HG03469 (cell line): ENCODE results near the gene TGIF2.
"Not testable (repeated sequence)": the region's sequence is repeated elsewhere in the genome, so short reads cannot be mapped to it uniquely, and the experiment has no call there.

Experiments
- ATAC-seq: cut with Tn5 transposase; IDR thresholded peaks from one replicate; pipeline ENCODE4 v1.9.1; 2021; ENCODE audit warnings: mild to moderate bottlenecking, moderate library complexity, moderate number of reproducible peaks; ENCODE audit not compliant: unreplicated experiment

TGIF2 gene

DNA sequence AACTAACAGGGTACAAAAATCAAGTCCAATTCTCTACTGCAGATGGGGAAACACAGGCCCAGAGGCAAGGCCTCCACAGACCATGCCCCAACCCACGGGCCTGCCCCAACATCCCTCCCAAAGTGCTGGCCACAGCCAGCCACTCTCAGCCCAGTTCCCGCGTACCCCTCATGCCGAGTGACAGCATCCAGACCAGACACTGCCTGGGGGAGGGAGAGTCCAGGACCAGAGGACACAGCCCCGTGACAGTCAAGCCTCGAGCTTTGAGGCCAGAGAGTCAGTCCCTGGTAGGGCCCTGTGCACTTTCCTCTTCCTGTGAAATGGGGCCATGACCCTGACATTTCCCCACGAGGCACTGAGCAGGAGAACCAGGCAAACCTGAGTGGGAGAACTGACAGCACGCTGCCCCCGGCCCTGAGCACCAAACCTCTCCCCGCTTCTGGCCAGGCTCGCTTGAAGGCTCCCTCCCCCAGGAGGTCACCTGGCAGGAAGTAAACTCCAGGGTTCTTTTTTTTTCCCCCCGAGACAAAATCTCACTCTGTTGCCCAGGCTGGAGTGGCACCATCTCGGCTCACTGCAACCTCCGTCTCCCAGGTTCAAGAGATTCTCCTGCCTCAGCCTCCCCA lies 27.2 kb upstream of the TGIF2 start:
- ATAC-seq = no peak

DNA sequence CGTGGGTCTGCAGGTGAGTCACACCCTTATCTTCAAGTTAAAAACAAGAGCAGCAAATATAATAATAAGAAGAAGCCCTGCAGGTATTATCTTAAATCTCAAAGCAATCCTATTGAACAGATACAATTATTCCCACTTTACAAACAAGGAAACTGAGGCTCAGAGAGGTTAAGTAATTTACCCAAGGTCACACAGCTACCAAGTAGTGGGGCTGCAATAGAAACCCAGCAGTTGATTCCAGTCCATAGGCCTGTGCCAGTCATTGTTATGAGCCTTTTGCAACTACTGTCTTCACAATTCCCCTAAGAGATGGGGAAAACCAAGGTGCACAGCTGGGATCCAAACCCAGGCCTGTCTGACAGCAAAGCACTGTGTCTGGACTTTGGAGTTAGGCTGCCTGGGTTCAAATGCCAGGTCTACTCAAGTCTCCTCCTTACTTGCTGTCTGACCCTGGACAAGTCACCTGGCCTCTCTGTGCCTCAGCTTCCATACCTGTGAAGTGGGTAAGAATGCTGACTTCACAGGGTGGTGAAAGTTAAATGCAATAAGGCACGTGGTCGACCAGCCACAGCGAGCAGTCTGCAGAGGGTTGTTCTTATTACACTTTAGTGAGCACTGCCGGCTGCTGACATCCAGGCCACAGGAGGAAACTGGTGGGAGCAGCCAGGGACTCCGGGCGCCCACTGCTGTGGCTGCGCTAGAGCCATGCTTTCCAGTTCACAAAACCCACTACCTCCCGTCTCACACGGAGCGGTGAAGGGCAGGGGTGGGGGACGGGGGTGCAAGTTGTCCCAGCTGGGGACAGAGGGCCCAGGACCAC lies 26.0 kb upstream of the TGIF2 start:
- ATAC-seq = no peak

DNA sequence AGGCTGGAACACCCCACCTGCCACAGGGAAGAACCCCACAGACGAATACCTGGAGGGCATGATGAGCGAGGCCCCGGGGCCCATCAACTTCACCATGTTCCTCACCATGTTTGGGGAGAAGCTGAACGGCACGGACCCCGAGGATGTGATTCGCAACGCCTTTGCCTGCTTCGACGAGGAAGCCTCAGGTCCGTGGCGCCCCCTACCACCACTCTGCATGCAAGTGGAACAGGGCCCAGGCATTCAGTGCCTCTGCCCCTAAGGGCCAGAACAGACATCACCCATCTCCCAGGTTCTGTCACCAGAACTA lies 25.4 kb upstream of the TGIF2 start:
- ATAC-seq = no peak

DNA sequence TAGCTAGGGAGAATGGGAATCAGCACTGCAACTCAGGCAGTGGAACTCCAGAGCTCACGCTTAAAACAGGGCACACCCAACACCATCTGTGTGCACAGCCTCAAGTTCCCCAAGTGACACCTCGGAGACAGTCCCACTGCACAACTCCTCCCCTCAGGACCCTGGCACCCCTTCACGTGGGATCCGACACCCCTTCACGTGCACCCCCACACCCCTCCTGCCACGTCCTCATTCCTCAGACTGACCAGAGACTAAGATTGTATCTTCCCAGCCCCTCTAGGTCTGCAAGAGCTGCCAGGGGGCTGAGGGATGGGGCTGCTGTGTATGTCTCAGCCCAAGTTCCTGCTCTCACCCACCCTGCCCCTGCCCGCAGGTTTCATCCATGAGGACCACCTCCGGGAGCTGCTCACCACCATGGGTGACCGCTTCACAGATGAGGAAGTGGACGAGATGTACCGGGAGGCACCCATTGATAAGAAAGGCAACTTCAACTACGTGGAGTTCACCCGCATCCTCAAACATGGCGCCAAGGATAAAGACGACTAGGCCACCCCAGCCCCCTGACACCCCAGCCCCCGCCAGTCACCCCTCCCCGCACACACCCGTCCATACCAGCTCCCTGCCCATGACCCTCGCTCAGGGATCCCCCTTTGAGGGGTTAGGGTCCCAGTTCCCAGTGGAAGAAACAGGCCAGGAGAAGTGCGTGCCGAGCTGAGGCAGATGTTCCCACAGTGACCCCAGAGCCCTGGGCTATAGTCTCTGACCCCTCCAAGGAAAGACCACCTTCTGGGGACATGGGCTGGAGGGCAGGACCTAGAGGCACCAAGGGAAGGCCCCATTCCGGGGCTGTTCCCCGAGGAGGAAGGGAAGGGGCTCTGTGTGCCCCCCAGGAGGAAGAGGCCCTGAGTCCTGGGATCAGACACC lies 24.4 kb upstream of the TGIF2 start:
- ATAC-seq = no peak

DNA sequence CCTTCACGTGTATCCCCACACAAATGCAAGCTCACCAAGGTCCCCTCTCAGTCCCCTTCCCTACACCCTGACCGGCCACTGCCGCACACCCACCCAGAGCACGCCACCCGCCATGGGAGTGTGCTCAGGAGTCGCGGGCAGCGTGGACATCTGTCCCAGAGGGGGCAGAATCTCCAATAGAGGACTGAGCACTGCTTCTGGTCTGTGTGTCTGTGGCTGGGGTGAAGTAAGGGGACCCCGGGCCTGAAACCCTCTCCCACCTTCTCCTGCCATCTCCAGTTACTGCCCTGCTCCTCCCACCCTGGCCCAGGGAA lies 23.8 kb upstream of the TGIF2 start:
- ATAC-seq = no peak

DNA sequence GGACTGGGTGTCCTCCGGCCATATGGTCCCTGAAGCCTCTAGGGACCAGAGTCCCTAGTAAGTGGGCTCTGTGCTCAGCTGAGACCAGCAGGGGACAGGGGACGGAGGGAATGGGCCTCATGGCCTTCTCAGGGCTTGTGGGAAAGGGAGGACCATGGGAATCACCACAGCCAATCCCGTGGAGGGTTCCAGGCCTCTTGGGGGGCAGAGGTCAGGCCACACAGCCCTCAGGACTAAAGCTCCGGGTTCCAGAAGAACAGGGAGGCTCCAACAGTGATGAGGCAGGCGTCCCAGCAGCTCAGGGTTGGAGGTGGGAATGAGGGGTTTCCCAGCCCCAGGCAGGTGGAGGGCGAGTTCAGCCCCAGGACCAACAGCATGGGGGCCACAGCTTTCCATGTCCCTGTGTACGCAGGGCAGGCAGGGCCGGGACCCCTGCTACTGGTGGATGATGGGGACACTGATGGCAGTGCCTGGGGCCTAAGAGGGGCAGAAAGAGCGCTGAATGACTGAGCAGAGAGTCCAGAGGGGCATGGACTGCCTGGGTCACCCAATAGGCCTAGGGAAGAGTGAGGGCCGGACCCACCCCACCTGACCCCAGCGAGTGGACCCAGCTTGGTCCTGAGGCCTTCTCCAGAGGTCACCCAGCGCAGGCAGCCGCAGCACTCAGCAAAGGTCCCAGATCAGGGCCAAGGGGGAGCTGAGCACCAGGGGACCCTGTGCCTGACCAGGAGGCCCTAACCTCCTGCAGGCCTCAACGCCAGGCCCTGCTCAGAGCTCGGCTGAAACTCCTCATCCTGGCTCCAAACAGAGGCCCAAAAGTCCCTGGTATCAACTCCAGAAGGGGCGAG lies 23.2 kb upstream of the TGIF2 start:
- ATAC-seq = no peak

DNA sequence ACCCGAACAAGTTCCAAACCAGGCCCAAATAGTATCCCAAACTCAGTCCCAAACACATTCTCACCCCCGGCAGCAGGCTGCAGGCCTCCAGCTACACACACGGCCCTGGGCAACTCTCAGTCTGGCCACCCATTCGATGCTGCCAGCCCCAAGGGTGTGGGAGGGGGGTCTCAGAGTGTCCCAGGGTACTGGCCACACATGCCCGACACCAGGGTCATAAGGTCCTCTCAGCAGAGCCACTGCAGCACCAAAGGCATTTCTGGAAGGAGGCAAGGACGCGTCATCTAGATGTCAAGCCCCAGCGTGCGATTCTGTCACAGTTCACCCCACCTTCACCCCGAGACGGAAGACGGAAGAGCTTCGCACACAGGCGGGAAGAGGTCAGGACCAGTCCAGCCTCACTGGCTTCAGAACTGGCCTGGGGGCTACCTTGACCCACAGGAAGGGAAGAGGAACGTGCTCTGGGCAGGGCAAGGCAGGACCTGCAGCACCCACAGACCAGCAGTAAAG lies 22.6 kb upstream of the TGIF2 start:
- ATAC-seq = no peak

DNA sequence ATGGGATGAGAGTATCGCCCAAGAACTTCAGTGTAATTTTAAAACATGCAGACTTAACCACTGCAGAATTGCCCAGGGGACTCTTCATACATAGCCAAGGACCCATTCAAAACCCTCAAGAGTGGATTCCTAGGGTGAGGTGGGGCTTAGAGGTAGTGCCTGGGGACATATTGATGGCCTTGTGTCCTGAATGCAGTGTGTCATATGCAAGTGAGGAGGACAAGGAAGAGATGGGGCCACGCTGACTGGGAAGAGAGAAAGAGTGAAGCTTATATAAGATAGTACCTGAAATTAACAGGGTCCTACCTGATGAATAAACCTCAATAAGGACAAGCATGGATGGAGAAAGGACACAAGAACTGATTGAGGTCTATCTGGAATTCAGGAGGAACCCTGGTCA lies 18.1 kb upstream of the TGIF2 start:
- ATAC-seq = no peak

DNA sequence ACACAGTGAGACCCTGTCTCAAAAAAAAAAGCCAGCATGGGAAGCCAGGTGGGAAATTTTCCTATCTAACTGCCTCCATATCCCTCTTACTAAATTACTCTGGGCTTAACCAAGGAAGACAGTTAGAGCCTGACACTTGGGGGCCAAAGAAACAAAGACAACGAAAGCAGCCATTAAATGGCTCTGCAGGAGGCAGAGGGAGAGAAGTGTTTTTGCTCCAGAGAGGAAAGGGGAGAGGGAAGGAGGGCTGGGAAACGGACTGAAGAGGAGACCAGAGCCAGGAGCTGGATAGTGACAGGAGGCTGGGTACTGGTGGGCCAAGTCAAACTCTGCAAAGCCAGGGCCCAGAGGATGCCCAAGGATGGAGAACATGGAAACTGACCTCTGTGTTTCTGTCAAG lies 10.7 kb upstream of the TGIF2 start:
- ATAC-seq = no peak

DNA sequence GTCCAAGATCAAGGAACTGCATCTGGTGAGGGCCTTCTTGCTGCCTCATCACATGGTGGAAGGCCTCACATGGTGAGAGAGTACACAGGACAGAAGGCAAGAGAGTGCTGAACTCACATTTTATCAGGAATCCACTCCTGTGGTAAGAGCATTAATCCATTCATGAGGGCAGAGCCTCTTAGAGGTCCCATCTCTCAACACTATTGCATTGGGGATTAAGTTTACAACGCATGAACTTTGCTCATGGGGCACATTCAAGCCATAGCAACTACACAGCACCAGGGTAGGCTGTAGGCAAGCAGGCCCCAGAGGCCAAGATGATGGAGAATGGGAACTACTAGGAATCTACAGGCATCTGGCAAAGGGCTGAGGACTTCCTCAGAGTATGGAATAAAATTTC lies 10.0 kb upstream of the TGIF2 start:
- ATAC-seq = no peak

DNA sequence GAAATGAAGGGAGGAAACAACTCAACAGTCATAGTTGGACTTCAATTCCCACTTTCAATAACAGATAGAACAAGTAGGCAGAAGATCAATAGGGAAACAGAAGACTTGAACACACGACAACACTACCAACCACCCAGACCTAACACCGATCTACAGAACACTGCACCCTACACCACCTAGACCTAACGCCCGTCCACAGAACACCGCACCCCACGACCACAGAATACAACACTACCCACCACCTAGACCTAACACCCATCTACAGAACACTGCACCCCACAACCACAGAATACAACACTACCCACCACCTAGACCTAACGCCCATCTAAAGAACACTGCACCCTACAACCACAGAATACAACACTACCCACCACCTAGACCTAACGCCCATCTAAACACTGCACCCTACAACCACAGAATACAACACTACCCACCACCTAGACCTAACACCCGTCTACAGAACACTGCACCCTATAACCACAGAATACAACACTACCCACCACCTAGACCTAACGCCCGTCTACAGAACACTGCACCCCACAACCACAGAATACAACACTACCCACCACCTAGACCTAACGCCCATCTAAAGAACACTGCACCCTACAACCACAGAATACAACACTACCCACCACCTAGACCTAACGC lies 9.2 kb upstream of the TGIF2 start:
- ATAC-seq = not testable (repeated sequence)

DNA sequence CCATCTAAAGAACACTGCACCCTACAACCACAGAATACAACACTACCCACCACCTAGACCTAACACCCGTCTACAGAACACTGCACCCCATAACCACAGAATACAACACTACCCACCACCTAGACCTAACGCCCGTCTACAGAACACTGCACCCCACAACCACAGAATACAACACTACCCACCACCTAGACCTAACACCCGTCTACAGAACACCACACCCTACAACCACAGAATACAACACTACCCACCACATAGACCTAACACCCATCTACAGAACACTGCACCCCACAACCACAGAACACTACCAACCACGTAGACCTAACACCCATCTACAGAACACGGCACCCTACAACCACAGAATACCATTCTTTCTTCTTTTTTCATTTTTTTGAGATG lies 8.7 kb upstream of the TGIF2 start:
- not testable (repeated sequence) for ATAC-seq

DNA sequence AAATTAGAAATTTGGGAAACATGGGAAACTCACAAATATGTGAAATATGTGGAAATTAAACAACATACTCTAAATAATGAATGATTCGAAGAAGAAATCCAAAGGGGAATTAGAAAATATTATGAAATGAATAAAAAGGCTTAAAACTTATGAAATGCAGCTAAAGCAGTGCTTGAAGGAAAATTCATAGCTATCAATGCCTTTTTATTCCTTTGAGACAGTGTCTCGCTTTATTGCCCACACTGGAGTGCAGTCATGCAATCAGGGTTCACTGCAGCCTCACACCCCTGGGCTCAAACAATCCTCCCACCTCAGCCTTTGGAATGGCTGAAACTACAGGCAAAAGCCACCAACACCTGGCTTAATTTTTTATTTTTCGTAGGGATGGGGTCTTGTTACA lies 7.9 kb upstream of the TGIF2 start:
- ATAC-seq = no peak

DNA sequence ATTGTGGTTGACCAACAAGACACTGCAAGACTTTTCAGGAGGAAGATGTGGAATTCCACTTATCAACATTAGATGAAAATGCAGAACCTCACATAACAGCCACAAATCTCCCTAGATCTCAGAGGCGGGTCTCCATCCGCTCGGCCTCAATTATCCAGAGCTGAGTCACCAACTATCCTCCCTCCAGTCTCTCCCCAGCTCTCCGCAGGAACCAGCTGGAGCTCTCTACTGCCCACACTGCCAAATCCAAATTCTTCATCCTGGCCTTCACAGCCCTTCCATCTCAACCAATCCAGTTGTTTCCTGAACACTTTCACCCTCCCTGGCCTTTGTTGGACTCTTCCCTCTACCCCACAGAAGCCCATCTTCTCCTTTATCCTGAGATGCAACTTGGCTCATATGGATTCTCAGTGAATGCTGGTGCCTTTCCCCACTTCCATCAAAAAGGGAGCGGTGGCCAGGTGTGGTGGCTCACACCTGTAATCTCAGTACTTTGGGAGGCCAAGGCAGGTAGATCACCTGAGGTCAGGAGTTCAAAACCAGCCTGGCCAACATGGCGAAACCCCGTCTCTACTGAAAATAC lies 3.5 kb upstream of the TGIF2 start:
- no peak for ATAC-seq

DNA sequence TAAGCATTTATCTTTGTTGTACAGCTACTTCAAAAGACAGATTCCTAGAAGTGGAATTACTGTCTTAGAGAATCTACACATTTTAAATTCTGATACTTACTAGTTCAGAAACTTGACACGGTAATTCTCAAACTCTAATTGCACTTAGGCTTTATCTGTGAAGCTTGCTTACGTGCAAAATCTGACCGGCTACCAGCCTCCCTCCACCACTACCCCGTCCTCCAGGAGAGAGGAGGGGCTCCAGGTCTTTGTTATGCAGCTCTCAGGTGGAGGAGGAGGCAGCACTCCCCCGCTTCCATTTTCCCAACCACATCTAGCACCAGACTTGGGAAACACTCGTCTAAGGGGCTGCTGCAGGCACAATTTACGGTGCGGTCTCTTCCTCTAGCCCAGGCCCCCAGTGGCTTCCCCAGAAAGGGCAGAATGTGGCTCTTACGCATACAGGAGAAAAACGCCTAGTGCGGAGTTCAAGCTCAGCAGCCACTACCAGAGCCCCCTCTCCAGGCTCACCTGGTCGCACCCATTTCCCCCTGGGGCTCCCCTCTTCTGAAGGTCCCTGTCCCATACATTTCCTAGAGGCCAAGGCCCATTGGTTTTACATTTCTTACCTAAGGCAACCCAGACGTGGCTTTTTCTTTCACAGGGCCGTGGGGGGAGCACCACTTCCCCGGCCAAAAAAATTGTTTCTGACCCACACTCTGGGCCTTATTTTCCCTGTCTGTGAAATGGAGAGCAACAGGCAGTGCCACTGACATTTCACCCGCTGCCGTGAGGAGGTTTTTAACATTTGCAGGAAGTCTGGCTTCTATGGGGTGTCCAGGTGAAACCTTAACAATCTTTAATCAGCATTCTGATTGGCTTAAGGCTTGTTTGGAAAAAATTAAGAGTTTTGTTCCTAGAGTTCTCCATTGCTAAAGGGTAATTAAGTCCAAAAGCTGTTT lies 1.6 kb upstream of the TGIF2 start:
- ATAC-seq = no peak

DNA sequence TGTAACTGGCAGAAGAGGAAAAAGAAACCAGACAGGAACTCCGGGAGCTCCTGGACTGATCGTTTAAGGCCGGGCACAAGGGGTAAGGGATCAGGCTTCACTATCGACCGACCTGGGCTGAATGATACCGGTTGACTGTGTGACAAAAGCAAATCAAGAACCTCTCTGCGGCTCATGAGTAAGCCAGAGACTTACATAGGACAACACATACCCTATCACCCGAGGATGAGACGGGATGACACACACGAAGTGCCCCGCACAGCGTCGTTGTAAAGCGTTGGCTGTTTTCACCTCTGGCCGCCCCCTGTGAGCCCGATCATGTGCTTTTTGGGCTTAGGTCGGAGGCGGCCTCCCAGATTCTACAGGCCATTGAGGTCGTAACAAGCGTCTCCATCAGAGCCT lies 695 bp upstream of the TGIF2 start:
- ATAC-seq = no peak

DNA sequence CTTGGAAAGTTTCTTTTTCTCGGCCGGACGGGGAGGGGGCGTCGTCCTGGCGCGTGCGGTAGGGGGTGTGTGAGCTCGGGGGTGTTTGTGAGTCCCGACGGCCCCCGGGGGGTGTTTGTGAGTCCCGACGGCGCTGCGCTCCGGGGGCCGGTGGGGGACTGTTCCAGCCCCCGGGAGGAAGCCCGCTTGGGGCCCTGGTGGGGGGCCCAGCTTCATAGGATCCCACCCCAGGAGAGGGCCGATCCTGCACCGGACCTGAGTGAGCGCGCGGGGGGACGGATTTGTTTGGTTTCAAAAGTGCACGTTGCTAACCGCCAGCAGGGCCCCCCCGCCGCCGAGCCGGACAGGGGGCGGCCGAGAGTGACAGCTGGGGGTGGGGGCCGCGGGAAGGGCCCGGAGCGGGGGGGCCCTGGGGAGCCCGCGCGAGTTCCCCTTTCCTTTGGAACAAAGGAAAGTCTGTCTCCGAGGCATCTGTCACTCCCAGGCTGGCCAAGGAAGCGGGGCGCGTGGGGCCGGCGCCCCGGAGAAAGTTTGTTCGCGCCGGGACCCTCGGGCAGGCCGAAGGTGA lies 485 bp downstream of the TGIF2 start:
- ATAC-seq = no peak

DNA sequence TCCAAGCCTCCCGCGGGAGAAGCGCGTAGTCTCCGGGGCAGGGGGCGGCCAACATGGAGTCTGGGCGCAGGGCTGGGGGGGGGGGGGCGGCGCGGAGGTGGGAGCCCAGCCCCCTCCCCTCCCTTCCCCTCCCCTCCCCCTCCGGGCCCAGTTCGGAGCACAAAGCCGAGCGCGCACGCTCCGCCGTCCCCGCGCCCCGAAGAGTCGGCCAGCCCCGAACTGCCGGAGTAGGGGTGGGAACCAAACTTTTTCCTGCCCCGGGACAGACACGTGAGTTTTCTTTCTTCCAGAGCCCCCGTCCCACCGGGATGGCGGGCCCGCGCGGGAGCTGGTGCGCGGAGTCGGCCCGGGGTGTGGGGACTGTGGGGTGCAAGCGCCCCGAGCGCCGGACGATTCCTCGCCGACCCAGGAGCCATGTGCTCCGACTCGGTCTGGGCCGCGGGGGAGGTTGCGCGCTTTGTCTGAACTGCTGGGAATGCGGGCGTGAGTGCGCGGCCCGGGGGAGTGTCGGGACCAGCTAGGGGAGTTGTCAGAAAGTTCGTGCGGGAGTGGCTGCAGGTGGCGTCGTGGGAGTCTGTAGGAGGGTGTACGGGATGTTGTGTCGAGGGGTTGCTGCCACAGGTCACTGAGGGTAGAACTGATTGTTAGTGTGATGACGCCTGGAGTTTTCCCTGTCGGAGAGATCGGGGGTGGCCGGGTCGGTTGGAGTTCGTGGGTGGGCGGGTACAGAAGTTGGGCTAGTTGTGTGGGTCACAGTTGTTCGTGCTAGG lies 1.2 kb downstream of the TGIF2 start:
- ATAC-seq = no peak
